Thymus (tissue), 14 donors: ENCODE data around the gene ZNF117. TPM values are rescaled to one million over a fixed set of nuclear protein-coding genes. Genes with fewer than 3 reads are reported as not detected.
"Not testable (repeated sequence)": the region's sequence is repeated elsewhere in the genome, so short reads cannot be mapped to it uniquely, and the experiment has no call there.

Experiments
- DNase-seq, 9 donors: peaks; one replicate each; pipeline ENCODE4 v3.0.0-alpha.2; 2013; ENCODE audit warnings: low spot score in 9 of 9, low read depth in 6 of 9, missing footprints in 1 of 9
- H3K27ac ChIP-seq, 2 donors: one replicate each; pipeline ENCODE4 v1.5.1; 2013; ENCODE audit warnings: control low read depth in 1 of 2, low read depth in 1 of 2, low read length in 1 of 2, mild to moderate bottlenecking in 1 of 2, moderate library complexity in 1 of 2
- H3K27me3 ChIP-seq, 2 donors: one replicate each; pipeline ENCODE4 v1.5.1; 2013; ENCODE audit warnings: low read length in 1 of 2; ENCODE audit not compliant: control insufficient read depth in 2 of 2, insufficient read depth in 1 of 2
- H3K36me3 ChIP-seq, 2 donors: one replicate each; pipeline ENCODE4 v1.5.1; 2013; ENCODE audit warnings: low read length in 1 of 2, mild to moderate bottlenecking in 1 of 2, moderate library complexity in 1 of 2; ENCODE audit not compliant: control insufficient read depth in 2 of 2, insufficient read depth in 2 of 2
- H3K4me1 ChIP-seq, 2 donors: one replicate each; pipeline ENCODE4 v1.5.1; 2013; ENCODE audit warnings: low read length in 2 of 2; ENCODE audit not compliant: control insufficient read depth in 2 of 2, insufficient read depth in 2 of 2
- H3K4me3 ChIP-seq, 2 donors: one replicate each; pipeline ENCODE4 v1.5.1; 2013; ENCODE audit warnings: low read length in 2 of 2, control low read depth in 1 of 2, mild to moderate bottlenecking in 1 of 2
- H3K9me3 ChIP-seq, 2 donors: one replicate each; pipeline ENCODE4 v1.5.1; 2013; ENCODE audit warnings: low read length in 1 of 2, mild to moderate bottlenecking in 1 of 2; ENCODE audit not compliant: control insufficient read depth in 2 of 2, insufficient read depth in 1 of 2
- WGBS: extraction: QIAGEN DNeasy Blood & Tissue Kit; methylation state at CpG from one replicate; pipeline ENCODE4 v1.1.7; 2013; 5-methylcytosine and 5-hydroxymethylcytosine counted together
- long read RNA-seq, 10 donors: transcript quantifications; one replicate each; lab custom pipeline, GENCODE V29; 2026
- polyA plus RNA-seq: library from polyadenylated mRNA; stranded (reverse); fragments of 200-250 nt; gene quantifications from one replicate; pipeline ENCODE4 v1.2.3, GENCODE V29; 2013
- total RNA-seq: library from RNA; stranded (reverse); fragments of 120-200 nt; gene quantifications from one replicate; pipeline ENCODE4 v1.2.4, GENCODE V29; 2013
- donor health status: healthy.

The ZNF117 gene
- total RNA-seq (7.6 TPM), polyA plus RNA-seq (14.6 TPM)
- long read RNA-seq, donor 1, result 0 reads
- long read RNA-seq, donor 2, result 0 reads
- long read RNA-seq, donor 3, full-length matches to known transcripts, result 5 of 20 reads
- long read RNA-seq, donor 3, partial matches to known transcripts, result 15 of 20 reads
- long read RNA-seq, donor 3, other reads (novel, unspliced or antisense), result 0 of 20 reads
- long read RNA-seq, donor 4, full-length matches to known transcripts, result 1 of 1 reads
- long read RNA-seq, donor 4, partial matches to known transcripts, result 0 of 1 reads
- long read RNA-seq, donor 4, other reads (novel, unspliced or antisense), result 0 of 1 reads
- long read RNA-seq, donor 5, full-length matches to known transcripts, result 5 of 5 reads
- long read RNA-seq, donor 5, partial matches to known transcripts, result 0 of 5 reads
- long read RNA-seq, donor 5, other reads (novel, unspliced or antisense), result 0 of 5 reads
- long read RNA-seq, donor 6, full-length matches to known transcripts, result 2 of 7 reads
- long read RNA-seq, donor 6, partial matches to known transcripts, result 5 of 7 reads
- long read RNA-seq, donor 6, other reads (novel, unspliced or antisense), result 0 of 7 reads
- long read RNA-seq, donor 7, partial matches to known transcripts, result 78 of 78 reads
- long read RNA-seq, donor 7, other reads (novel, unspliced or antisense), result 0 of 78 reads
- long read RNA-seq, donor 8, partial matches to known transcripts, result 5 of 6 reads
- long read RNA-seq, donor 8, other reads (novel, unspliced or antisense), result 0 of 6 reads
- long read RNA-seq, donor 9, partial matches to known transcripts, result 0 of 1 reads
- long read RNA-seq, donor 9, other reads (novel, unspliced or antisense), result 0 of 1 reads
- long read RNA-seq, donor 10, full-length matches to known transcripts, result 1 of 1 reads
- long read RNA-seq, donor 10, partial matches to known transcripts, result 0 of 1 reads
- long read RNA-seq, donor 10, other reads (novel, unspliced or antisense), result 0 of 1 reads

DNA sequence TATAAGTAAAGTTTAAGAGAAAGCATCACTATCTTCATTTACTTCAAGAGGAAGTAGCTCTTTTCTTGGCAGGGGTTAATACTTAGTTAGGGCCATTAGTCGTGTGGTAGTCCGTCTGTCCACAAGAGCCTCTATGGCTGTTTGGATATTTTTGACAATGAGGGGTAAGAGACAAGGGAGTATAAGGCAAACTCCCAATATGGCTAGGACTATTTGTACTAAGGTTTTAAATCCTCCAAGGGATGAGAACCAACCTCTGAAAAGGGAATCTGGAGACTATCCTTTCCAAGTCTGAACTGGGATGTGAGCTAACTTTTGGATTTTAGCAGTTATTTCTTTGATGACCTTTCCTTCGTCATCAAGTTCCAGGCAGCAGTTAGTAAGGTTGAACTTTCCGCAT is at the start of gene ZNF117:
Gene ZNF117, minus strand, starts transcription at position 101 of the 400 bp plus-strand sequence.
- Histone ChIP-seq H3K27ac (no peak within 1 kb of the TSS), H3K36me3 (peaks cover 3 to 17% of the 10 kb centered on the region in 2 donors), H3K4me3 (no peak within 1 kb of the TSS), H3K27me3 (no peaks in the 10 kb centered on the region), H3K9me3 (peaks cover 8 to 37% of the 10 kb centered on the region in 2 donors), H3K4me1 (no peaks in the 10 kb centered on the region)
- DNase-seq, result no peak
- WGBS, result 88% methylated on average over 4 of the region's 4 CpGs

DNA sequence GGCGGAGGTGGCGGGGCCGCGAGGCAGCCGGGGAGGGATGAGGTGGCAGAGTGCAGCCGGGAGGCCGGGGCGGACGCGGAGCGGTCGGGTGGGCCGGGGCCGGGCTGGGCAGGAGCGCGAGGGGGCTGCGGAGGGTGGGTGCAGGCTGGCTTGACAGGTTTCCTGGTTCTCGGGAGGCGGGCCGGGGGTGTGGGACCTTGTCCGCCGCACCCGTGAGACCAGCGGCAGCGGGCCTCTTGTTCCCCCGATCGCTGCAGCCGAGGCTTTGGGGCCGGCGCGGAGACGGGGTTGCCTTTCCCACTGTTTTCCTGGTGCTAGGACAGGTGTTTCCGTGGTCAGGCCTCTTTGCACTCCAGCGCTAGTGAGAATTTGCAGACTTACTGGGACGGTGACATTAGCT is 47.9 kb upstream of the ZNF117 start:
- not testable (repeated sequence) for H3K4me1 ChIP-seq, H3K36me3 ChIP-seq, H3K9me3 ChIP-seq, H3K27me3 ChIP-seq
- 1% methylated on average over 35 of the region's 35 CpGs for WGBS
- Histone ChIP-seq H3K4me3 (peak overlapping the region; percentile 48 to 72), H3K27ac (peak overlapping the region; percentile 5 to 68)
- peak in 7 of 9 donors; percentile 10 to 42 (median 14) for DNase-seq

DNA sequence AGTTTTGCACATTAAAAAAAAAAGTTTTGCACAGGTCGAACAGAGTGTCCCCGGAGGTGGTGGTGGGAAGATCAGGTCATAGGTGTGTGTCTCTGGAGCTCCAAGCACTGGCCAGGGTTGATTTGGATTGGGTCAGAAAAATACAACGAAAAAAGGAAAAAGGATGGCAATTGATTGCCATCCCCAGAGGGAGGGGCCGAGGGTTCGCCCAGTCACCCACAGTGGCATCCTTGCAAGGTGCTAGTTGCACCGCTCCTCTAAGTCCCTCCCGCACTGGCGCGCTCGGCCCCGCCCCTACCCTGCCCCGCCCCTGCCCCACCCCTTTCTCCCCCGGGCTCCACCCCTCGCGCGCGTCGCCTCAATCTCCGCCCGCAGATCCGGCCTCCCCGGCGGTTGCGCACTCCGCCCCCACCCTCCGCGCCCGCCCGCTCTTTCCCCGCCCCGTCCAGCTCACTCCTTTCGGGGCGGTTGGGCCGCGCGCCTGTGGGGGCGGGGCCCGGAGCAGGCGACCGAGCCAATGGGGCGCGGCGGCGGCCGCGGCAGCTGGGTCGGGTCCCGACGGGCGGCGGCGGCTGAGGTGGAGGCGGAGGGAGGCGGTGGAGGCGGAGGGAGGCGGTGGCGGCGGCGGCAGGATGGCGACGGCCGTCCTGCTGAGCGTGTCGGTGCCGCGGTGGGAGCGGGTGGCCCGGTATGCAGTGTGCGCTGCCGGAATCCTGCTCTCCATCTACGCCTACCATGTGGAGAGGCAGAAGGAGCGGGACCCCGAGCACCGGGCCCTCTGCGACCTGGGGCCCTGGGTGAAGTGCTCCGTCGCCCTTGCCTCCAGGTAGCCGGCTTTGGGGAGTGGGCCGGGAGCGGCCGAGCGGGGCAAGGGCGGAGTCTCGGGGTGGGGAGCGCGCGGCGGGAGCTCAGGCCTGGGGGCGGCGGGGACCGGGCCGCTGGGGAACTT is 47.2 kb upstream of the ZNF117 start:
- no peaks in the 10 kb centered on the region for H3K9me3 ChIP-seq
- no peaks in the 10 kb centered on the region for H3K27me3 ChIP-seq
- peak overlapping the region; percentile 74 to 84 for H3K27ac ChIP-seq
- peak; percentile 47 to 95 (median 89) for DNase-seq
- no peaks in the 10 kb centered on the region for H3K4me1 ChIP-seq
- H3K4me3 ChIP-seq, result peak overlapping the region; percentile 51 to 72
- WGBS, result 2% methylated on average over 90 of the region's 92 CpGs
- H3K36me3 ChIP-seq, result no peaks in the 10 kb centered on the region

DNA sequence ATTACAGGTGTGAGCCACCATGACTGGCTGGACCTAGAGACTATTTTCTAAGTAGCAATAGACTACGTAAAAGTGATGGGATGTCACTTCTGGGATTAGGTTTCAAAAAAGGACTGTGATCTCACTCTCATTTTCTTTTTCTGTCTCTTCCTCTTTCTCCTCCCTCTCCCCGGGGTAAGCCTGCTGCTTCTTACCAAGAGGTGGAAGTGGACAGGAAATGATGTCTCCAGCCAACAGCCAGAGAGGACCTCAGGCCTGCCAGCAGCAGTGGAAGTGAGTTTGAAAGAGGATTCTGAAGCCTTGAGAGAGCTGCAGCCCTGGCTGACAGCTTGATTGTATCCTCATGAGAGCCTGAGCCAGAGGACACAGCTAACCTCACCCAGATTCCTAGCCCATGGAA is 45.7 kb upstream of the ZNF117 start:
- DNase-seq, result peak in 1 of 9 donors; percentile 1
- H3K27me3 ChIP-seq, H3K9me3 ChIP-seq, H3K4me1 ChIP-seq, H3K36me3 ChIP-seq, H3K27ac ChIP-seq, H3K4me3 ChIP-seq: not testable (repeated sequence)
- 45% methylated on average over 2 of the region's 2 CpGs for WGBS

DNA sequence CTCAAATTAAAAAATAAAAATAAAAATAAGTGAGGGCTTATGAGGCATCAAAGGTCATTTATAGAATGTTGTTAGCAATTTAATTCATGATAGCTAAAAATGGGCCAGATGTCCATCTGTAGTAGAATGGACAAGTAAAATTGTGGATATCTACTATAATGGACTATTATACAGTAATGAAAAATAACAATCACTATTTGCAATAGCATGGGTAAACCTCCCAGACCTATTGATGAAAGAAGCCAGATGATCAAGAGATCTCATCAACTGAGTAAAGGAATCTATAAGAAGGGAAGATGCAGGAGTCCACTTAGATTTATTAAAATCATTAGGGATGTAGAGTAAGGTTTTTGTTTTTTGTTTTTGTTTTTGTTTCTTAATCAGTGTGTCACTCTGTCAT is 44.6 kb upstream of the ZNF117 start:
- H3K4me1 ChIP-seq, result not testable (repeated sequence)

DNA sequence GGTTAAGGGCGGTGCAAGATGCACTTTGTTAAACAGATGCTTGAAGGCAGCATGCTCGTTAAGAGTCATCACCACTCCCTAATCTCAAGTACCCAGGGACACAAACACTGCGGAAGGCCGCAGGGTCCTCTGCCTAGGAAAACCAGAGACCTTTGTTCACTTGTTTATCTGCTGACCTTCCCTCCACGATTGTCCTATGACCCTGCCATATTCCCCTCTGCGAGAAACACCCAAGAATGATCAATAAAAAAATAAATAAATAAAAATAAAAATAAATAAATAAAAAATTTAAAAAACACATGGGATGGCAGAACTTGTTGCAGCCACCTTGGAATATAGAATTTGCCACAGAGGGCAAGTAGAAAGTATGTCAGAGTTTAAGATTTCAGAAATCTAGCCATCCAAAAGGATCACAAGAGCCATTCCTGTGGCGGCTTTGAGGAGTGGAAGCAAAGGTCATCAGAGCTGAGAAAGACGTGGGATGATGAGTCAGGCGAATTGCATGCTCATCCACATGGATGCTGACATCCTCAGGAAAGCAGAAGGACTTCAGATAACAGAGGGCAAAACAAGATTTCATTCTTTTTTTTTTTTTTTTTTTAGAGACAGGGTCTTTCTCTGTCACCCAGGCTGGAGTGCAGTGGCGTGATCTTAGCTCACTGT is 43.4 kb upstream of the ZNF117 start:
- 89% methylated on average over 10 of the region's 10 CpGs for WGBS

More for the DNA sequence above, 44.6 kb upstream of the ZNF117 start:
- not testable (repeated sequence) for H3K27me3 ChIP-seq, H3K4me3 ChIP-seq, DNase-seq, H3K27ac ChIP-seq, H3K36me3 ChIP-seq, H3K9me3 ChIP-seq

DNA sequence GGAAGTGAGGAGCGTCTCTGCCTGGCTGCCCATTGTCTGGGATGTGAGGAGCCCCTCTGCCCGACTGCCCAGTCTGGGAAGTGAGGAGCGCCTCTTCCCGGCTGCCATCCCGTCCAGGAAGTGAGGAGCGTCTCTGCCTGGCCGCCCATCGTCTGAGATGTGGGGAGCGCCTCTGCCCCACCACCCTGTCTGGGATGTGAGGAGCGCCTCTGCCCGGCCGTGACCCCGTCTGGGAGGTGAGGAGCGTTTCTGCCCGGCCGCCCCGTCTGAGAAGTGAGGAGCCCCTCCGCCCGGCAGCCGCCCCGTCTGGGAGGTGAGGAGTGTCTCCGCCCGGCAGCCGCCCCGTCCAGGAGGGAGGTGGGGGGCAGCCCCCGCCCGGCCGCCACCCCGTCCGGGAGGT is 42.6 kb upstream of the ZNF117 start:
- not testable (repeated sequence) for H3K27me3 ChIP-seq, DNase-seq

More for the DNA sequence above, 43.4 kb upstream of the ZNF117 start:
- not testable (repeated sequence) for H3K27me3 ChIP-seq, H3K9me3 ChIP-seq, H3K4me3 ChIP-seq, DNase-seq, H3K4me1 ChIP-seq, H3K36me3 ChIP-seq, H3K27ac ChIP-seq

DNA sequence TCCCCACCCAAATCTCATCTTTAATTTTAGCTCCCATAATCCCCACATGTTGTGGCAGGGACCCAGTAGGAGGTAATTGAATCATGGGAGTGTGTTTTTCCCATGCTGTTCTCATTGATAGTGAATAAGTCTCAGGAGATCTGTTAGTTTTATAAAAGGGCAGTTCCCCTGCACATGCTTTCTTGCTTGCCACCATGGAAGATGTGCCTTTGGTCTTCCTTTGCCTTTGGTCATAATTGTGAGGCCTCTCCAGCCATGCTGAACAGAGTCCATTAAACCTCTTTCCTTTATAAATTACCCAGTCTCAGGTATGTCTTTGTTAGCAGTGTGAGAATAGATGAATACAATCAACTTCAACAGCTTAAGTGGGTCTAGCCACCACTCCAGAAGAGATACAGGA is 34.2 kb upstream of the ZNF117 start:
- DNase-seq, H3K4me1 ChIP-seq, H3K27ac ChIP-seq, H3K4me3 ChIP-seq, H3K27me3 ChIP-seq, H3K36me3 ChIP-seq, H3K9me3 ChIP-seq: not testable (repeated sequence)

More for the DNA sequence above, 42.6 kb upstream of the ZNF117 start:
- not testable (repeated sequence) for H3K27ac ChIP-seq, H3K4me3 ChIP-seq, H3K4me1 ChIP-seq, H3K36me3 ChIP-seq, H3K9me3 ChIP-seq
- WGBS, result 97% methylated on average over 30 of the region's 30 CpGs
